Measurements from ENCODE around the gene ADAMTS2. TPM values are rescaled to one million over a fixed set of nuclear protein-coding genes. Genes with fewer than 3 reads are reported as not detected.

Gene ADAMTS2
- total and polyA plus RNA-seq, 4 donors = 4.8 to 49.8 (median 32.0) TPM

DNA sequence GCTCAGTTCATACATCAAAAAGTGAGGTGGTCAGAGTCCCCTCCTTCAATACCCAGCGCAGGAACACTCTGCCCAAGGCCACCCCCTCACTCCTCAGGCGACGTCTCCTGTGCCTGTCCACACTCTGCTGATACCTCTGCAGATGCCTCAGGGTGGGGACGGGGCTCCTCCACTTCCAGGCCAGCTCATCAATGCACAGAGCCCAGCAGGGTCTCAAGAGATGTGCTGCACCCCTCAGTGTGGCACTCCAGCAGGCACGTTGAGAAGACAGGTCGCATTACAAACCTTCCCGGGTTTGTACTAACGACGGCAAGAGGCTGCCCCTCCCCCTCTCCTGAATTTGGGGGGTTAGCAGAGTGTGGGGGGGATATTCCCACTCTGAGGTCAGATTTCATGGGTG is 156.6 kb downstream of the ADAMTS2 start:
- Histone ChIP-seq H3K4me1 (ENCODE audit: control insufficient read depth in 1 of 2, insufficient read depth in 2 of 2, low read length in 2 of 2) (no peaks in the 10 kb centered on the region), H3K4me3 (ENCODE audit: low read length in 2 of 2) (no peak overlapping the region), H3K9me3 (ENCODE audit: control insufficient read depth, low read length) (no peaks in the 10 kb centered on the region), H3K27ac (ENCODE audit: low read depth in 1 of 2, low read length in 2 of 2) (no peak overlapping the region), H3K36me3 (ENCODE audit: control insufficient read depth in 1 of 2, insufficient read depth in 2 of 2, low read length in 1 of 2) (no peaks in the 10 kb centered on the region), H3K27me3 (ENCODE audit: control insufficient read depth in 1 of 2, insufficient read depth in 2 of 2, low read length in 1 of 2) (no peaks in the 10 kb centered on the region)
- intact Hi-C loops (cut with DNase I) = no loop called here
- ATAC-seq (ENCODE audit: low FRiP score) = no peak
- peak; percentile 20 to 43 for DNase-seq
- WGBS, 2 donors = 65 to 78% methylated on average over 9 of the region's 9 CpGs

DNA sequence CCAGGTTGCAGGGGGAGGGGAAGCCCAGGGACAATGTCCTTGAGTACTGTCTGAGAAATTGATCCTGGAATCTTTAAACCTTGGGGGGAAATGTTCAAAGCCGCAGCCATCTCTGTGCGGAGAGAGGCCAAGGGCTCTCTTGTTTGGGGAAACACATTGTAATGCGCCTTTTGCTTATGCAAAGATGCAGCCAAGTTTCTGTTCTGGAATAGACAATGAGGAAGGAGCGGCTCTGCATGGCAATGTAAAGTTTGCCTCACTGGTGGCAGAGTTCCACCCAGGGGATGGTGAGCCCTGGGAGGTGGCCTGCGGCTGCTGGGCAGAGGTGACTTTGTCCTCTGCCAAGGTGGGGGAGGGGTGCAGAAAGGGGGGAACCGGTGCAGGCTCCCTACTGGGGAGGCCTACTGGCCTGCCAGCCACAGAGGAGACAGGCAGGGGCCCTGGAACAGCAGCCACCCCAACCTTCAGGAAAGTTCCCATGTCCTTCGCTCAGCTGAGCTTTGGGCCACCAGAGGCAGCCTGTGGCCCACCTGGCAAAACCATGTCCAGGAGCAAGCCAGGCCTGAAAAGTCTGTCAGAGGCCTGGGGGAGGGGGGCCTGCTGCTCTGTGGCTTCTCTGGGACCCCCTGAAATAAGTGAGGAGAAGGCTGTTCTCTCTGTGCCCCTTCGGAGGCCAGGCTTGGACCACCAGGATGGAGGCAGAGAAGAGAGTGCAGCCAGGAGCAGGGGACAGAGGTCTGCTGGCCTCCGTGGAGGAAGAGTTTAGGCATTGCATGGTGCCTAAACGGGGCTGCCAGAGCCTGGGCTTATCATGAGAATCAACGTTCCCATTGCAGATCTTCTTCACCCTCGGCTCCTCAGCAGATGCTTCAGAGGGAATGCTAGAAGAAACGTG is 157.3 kb downstream of the ADAMTS2 start:
- Histone ChIP-seq H3K9me3 (ENCODE audit: control insufficient read depth, low read length) (no peaks in the 10 kb centered on the region), H3K27ac (ENCODE audit: low read depth in 1 of 2, low read length in 2 of 2) (no peak overlapping the region), H3K4me1 (ENCODE audit: control insufficient read depth in 1 of 2, insufficient read depth in 2 of 2, low read length in 2 of 2) (no peaks in the 10 kb centered on the region), H3K4me3 (ENCODE audit: low read length in 2 of 2) (no peak overlapping the region), H3K36me3 (ENCODE audit: control insufficient read depth in 1 of 2, insufficient read depth in 2 of 2, low read length in 1 of 2) (no peaks in the 10 kb centered on the region), H3K27me3 (ENCODE audit: control insufficient read depth in 1 of 2, insufficient read depth in 2 of 2, low read length in 1 of 2) (no peaks in the 10 kb centered on the region)
- intact Hi-C loops (cut with DNase I) = no loop called here
- DNase-seq = peak; percentile 23 to 55
- 84 to 86% methylated on average over 13 of the region's 13 CpGs for WGBS, 2 donors
- ATAC-seq (ENCODE audit: low FRiP score) = no peak

DNA sequence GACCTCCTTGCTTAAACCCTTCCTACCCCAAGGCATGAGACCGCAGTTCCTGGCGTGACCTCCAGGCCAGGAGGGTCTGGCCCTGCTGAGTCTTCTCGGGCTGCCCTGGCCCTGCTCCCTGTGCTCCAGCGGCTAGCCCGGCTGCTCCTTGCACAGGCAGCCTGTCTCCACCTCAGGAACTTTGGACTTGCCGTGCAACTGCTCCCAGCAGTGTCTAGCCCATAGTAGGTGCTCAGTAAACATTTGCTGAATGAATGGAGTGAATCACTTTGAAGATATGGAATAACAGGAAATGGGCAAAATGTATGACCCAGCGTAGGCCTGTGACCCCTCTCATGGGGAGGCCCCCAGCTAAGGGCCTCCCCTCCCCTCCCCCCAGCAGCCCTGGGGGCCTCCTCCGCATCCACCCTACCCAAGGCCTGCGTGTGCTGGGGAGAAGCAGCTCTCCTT is 158.0 kb downstream of the ADAMTS2 start:
- Histone ChIP-seq H3K27ac (ENCODE audit: low read depth in 1 of 2, low read length in 2 of 2) (no peak overlapping the region), H3K36me3 (ENCODE audit: control insufficient read depth in 1 of 2, insufficient read depth in 2 of 2, low read length in 1 of 2) (no peaks in the 10 kb centered on the region), H3K9me3 (ENCODE audit: control insufficient read depth, low read length) (no peaks in the 10 kb centered on the region), H3K4me3 (ENCODE audit: low read length in 2 of 2) (no peak overlapping the region), H3K4me1 (ENCODE audit: control insufficient read depth in 1 of 2, insufficient read depth in 2 of 2, low read length in 2 of 2) (no peaks in the 10 kb centered on the region), H3K27me3 (ENCODE audit: control insufficient read depth in 1 of 2, insufficient read depth in 2 of 2, low read length in 1 of 2) (no peaks in the 10 kb centered on the region)
- intact Hi-C loops (cut with DNase I) = no loop called here
- no peak for ATAC-seq (ENCODE audit: low FRiP score)
- WGBS, 2 donors = 90 to 94% methylated on average over 9 of the region's 9 CpGs
- peak in 1 of 2 donors; percentile 38 for DNase-seq

DNA sequence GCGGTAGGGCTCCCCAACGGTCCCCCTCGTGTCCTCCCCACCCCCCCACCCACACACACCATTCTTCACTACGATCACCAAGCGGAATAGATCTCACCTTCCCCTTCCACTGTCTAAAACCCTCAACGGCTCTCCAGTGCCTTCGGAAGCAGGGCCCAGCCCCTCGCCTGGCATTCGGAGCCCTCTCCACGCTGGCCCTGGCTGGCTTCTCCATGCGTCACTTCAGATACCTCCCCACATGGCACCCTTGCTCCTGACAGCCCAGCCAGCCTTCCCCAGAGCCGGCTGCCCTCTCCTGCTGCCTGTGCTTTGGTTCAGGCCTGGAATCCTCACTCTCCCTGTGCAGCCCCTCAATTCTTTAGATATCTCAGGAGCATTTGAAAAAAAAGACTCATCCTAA is 158.5 kb downstream of the ADAMTS2 start:
- intact Hi-C loops (cut with DNase I) = no loop called here
- 86 to 93% methylated on average over 10 to 12 of the region's 12 CpGs for WGBS, 2 donors

DNA sequence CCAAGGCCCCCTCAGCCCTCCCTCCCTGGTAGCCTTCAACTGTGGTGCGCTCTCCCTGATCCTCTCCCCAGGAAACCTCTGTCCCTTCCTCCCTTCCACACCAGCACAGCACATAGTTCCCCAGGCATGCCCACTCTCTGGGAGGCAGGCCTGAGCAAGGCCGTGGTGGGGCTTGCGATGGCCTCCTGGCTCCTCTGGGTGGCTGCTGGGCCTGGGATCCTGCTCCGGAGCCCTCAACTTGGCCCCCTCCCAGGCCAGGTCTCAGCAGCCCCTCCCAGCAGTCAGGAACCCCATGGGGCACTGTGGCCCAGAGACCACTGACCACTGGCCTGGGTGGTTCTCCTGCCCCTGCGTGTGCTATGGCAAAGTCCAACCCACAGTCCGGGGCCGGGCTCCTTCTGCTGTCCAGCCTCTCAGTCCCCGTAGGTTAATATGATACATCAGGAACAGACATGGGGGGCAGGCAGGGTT is 159.3 kb downstream of the ADAMTS2 start:
- WGBS, 2 donors = 90 to 91% methylated on average over 8 of the region's 8 CpGs
- Histone ChIP-seq H3K4me3 (ENCODE audit: low read length in 2 of 2) (no peak overlapping the region), H3K4me1 (ENCODE audit: control insufficient read depth in 1 of 2, insufficient read depth in 2 of 2, low read length in 2 of 2) (no peaks in the 10 kb centered on the region), H3K9me3 (ENCODE audit: control insufficient read depth, low read length) (no peaks in the 10 kb centered on the region), H3K27me3 (ENCODE audit: control insufficient read depth in 1 of 2, insufficient read depth in 2 of 2, low read length in 1 of 2) (no peaks in the 10 kb centered on the region), H3K36me3 (ENCODE audit: control insufficient read depth in 1 of 2, insufficient read depth in 2 of 2, low read length in 1 of 2) (no peaks in the 10 kb centered on the region), H3K27ac (ENCODE audit: low read depth in 1 of 2, low read length in 2 of 2) (no peak overlapping the region)
- ATAC-seq (ENCODE audit: low FRiP score) = no peak
- peak in 1 of 2 donors; percentile 57 for DNase-seq
- intact Hi-C loops (cut with DNase I) = no loop called here

More for the DNA sequence above, 158.5 kb downstream of the ADAMTS2 start:
- Histone ChIP-seq H3K9me3 (ENCODE audit: control insufficient read depth, low read length) (no peaks in the 10 kb centered on the region), H3K27me3 (ENCODE audit: control insufficient read depth in 1 of 2, insufficient read depth in 2 of 2, low read length in 1 of 2) (no peaks in the 10 kb centered on the region), H3K4me3 (ENCODE audit: low read length in 2 of 2) (no peak overlapping the region), H3K27ac (ENCODE audit: low read depth in 1 of 2, low read length in 2 of 2) (no peak overlapping the region), H3K36me3 (ENCODE audit: control insufficient read depth in 1 of 2, insufficient read depth in 2 of 2, low read length in 1 of 2) (no peaks in the 10 kb centered on the region), H3K4me1 (ENCODE audit: control insufficient read depth in 1 of 2, insufficient read depth in 2 of 2, low read length in 2 of 2) (no peaks in the 10 kb centered on the region)
- ATAC-seq (ENCODE audit: low FRiP score) (no peak), DNase-seq (peak in 1 of 2 donors; percentile 42)

DNA sequence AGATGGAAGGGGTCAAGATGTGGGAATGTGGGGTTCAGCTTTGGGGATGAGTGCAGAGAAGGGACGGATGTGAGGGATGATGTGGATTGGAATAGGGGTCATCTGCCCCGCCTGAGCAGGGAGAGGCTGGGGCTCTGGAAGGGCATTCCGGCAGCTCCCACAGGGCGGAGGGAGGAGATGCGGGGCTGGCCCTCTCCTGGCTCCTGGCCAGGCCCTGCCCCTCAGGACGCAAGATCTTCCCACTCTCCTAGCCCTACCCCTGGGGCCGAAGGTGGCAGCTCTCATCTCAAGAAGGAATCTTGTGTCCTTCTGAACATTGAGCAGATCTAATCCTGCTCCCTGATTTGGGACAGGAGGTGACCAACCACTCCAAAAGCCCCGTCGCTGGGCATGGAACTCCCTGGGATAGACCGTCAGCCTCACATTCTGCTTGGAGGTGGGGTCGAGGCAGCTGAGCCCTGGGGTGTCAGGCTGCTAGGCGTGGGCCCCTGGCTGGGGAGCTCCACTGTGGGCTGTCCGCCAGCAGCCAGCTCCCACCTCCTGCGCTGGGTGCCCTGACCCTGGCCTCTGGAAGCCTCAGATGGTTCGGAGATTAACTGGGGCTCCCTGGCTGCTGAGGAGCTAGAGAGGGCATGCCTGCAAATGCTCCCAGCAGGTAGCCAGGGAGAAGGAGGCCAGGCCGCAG is 159.9 kb downstream of the ADAMTS2 start:
- peak in 1 of 2 donors; percentile 61 for DNase-seq
- no peaks in the 10 kb centered on the region for H3K9me3 ChIP-seq (ENCODE audit: control insufficient read depth, low read length)
- intact Hi-C loops (cut with DNase I) = no loop called here
- H3K36me3 ChIP-seq (ENCODE audit: control insufficient read depth in 1 of 2, insufficient read depth in 2 of 2, low read length in 1 of 2) = no peaks in the 10 kb centered on the region
- H3K27ac ChIP-seq (ENCODE audit: low read depth in 1 of 2, low read length in 2 of 2) = no peak overlapping the region
- H3K4me1 ChIP-seq (ENCODE audit: control insufficient read depth in 1 of 2, insufficient read depth in 2 of 2, low read length in 2 of 2) = no peaks in the 10 kb centered on the region
- no peak overlapping the region for H3K4me3 ChIP-seq (ENCODE audit: low read length in 2 of 2)
- 87 to 88% methylated on average over 14 to 16 of the region's 16 CpGs for WGBS, 2 donors
- peak; percentile 13 for ATAC-seq (ENCODE audit: low FRiP score)
- no peaks in the 10 kb centered on the region for H3K27me3 ChIP-seq (ENCODE audit: control insufficient read depth in 1 of 2, insufficient read depth in 2 of 2, low read length in 1 of 2)

DNA sequence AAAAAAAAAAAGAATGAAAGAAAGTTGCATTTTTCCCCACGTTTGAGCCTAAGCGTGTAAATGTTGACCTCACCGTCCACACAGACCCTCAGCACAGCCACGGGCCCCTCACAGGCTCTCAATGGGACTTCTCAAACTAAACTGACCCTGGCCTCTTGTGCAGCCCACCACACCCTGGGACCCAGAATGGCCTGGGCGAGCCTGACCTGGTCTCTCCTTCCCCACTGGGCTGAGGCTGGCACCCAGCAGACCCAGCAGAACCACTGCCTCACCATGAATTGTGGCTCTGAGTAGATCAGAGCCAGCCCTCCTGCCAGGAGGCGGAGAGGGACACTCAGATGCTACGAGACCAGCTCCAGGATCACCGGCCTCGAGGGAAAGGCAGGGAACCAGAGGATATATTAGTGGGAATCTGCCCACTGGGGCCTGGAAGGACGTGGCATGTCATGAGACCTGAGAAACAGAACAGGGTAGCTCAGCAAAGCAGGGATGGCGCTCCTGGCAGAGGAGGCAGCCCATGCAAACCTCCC is 160.7 kb downstream of the ADAMTS2 start:
- Histone ChIP-seq H3K4me1 (ENCODE audit: control insufficient read depth in 1 of 2, insufficient read depth in 2 of 2, low read length in 2 of 2) (no peaks in the 10 kb centered on the region), H3K9me3 (ENCODE audit: control insufficient read depth, low read length) (no peaks in the 10 kb centered on the region), H3K36me3 (ENCODE audit: control insufficient read depth in 1 of 2, insufficient read depth in 2 of 2, low read length in 1 of 2) (no peaks in the 10 kb centered on the region), H3K4me3 (ENCODE audit: low read length in 2 of 2) (no peak overlapping the region), H3K27ac (ENCODE audit: low read depth in 1 of 2, low read length in 2 of 2) (no peak overlapping the region), H3K27me3 (ENCODE audit: control insufficient read depth in 1 of 2, insufficient read depth in 2 of 2, low read length in 1 of 2) (no peaks in the 10 kb centered on the region)
- DNase-seq (peak in 1 of 2 donors; percentile 63), ATAC-seq (ENCODE audit: low FRiP score) (no peak)
- WGBS, 2 donors = 89 to 91% methylated on average over 11 of the region's 11 CpGs
- intact Hi-C loops (cut with DNase I) = no loop called here

DNA sequence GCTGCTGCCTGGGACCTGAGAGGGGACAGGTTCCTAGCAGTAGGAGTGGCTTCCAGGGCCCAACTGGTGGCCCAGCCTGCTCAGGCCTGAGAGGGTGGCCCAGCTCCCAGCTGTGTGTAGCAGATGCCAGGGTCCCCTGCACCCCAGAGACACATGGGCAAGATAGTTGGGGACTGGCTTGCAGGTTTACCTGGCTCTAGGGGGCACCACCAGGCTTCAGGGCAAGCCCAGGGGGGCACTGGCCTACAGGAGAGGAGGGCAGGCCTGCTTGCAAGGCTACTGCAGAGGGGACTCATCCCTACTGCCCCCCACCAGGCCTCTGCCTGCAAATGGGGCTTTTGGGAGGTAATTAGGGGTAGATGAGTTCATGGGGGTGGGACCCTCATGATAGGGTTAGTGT is 161.8 kb downstream of the ADAMTS2 start:
- Histone ChIP-seq H3K27me3 (ENCODE audit: control insufficient read depth in 1 of 2, insufficient read depth in 2 of 2, low read length in 1 of 2) (no peaks in the 10 kb centered on the region), H3K9me3 (ENCODE audit: control insufficient read depth, low read length) (no peaks in the 10 kb centered on the region), H3K36me3 (ENCODE audit: control insufficient read depth in 1 of 2, insufficient read depth in 2 of 2, low read length in 1 of 2) (no peaks in the 10 kb centered on the region), H3K4me1 (ENCODE audit: control insufficient read depth in 1 of 2, insufficient read depth in 2 of 2, low read length in 2 of 2) (no peaks in the 10 kb centered on the region), H3K4me3 (ENCODE audit: low read length in 2 of 2) (no peak overlapping the region), H3K27ac (ENCODE audit: low read depth in 1 of 2, low read length in 2 of 2) (no peak overlapping the region)
- ATAC-seq (ENCODE audit: low FRiP score) (no peak), DNase-seq (peak in 1 of 2 donors; percentile 57)
- intact Hi-C loops (cut with DNase I) = no loop called here
